ENCODE data around the gene BCL2L1. TPM values are rescaled to one million over a fixed set of nuclear protein-coding genes. Genes with fewer than 3 reads are reported as not detected.

BCL2L1 gene
- total RNA-seq, 6 donors from 2014 or later, result 131 to 245 (median 182) TPM

DNA sequence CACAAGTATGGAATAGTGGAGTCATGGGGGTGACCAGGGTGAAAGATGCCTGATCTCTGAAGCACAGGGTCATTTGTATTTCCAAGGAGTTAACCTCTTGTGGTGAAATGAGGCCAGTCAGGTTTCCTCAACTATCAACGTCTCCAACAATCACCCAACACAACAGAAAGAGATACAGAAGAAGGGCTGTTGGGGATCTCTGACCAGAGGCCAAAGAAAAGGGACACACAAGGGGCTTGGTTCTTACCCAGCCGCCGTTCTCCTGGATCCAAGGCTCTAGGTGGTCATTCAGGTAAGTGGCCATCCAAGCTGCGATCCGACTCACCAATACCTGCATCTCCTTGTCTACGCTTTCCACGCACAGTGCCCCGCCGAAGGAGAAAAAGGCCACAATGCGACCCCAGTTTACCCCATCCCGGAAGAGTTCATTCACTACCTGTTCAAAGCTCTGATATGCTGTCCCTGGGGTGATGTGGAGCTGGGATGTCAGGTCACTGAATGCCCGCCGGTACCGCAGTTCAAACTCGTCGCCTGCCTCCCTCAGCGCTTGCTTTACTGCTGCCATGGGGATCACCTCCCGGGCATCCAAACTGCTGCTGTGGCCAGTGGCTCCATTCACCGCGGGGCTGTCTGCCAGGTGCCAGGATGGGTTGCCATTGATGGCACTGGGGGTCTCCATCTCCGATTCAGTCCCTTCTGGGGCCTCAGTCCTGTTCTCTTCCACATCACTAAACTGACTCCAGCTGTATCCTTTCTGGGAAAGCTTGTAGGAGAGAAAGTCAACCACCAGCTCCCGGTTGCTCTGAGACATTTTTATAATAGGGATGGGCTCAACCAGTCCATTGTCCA, 1.0 kb downstream of the BCL2L1 start:
- Histone ChIP-seq H3K36me3 (peaks cover 0 to 36% (median 6%) of the 10 kb centered on the region in 4 donors), H3K27me3 (no peaks in the 10 kb centered on the region), H3K4me3 (peak overlapping the region; percentile 63 to 85 (median 72)), H3K4me1 (peaks cover 31 to 40% (median 36%) of the 10 kb centered on the region in 4 donors), H3K27ac (peak overlapping the region; percentile 99), H3K9me3 (no peaks in the 10 kb centered on the region)
- DNase-seq, result no peak
- ATAC-seq (ENCODE audit: low FRiP score in 2 of 2), result no peak
- TF ChIP-seq POLR2A (IDR thresholded peaks at IDR 0.05) (no peak), EP300 (IDR thresholded peaks at IDR 0.05) (no peak), POLR2AphosphoS5 (IDR thresholded peaks at IDR 0.05) (no peak)
- TF ChIP-seq, protein P1, sequence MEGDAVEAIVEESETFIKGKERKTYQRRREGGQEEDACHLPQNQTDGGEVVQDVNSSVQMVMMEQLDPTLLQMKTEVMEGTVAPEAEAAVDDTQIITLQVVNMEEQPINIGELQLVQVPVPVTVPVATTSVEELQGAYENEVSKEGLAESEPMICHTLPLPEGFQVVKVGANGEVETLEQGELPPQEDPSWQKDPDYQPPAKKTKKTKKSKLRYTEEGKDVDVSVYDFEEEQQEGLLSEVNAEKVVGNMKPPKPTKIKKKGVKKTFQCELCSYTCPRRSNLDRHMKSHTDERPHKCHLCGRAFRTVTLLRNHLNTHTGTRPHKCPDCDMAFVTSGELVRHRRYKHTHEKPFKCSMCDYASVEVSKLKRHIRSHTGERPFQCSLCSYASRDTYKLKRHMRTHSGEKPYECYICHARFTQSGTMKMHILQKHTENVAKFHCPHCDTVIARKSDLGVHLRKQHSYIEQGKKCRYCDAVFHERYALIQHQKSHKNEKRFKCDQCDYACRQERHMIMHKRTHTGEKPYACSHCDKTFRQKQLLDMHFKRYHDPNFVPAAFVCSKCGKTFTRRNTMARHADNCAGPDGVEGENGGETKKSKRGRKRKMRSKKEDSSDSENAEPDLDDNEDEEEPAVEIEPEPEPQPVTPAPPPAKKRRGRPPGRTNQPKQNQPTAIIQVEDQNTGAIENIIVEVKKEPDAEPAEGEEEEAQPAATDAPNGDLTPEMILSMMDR (IDR thresholded peaks at IDR 0.05), result no peak
- whole genome bisulfite sequencing, 2 donors, result 33 to 60% methylated on average over 7 to 22 of the region's 22 CpGs

DNA sequence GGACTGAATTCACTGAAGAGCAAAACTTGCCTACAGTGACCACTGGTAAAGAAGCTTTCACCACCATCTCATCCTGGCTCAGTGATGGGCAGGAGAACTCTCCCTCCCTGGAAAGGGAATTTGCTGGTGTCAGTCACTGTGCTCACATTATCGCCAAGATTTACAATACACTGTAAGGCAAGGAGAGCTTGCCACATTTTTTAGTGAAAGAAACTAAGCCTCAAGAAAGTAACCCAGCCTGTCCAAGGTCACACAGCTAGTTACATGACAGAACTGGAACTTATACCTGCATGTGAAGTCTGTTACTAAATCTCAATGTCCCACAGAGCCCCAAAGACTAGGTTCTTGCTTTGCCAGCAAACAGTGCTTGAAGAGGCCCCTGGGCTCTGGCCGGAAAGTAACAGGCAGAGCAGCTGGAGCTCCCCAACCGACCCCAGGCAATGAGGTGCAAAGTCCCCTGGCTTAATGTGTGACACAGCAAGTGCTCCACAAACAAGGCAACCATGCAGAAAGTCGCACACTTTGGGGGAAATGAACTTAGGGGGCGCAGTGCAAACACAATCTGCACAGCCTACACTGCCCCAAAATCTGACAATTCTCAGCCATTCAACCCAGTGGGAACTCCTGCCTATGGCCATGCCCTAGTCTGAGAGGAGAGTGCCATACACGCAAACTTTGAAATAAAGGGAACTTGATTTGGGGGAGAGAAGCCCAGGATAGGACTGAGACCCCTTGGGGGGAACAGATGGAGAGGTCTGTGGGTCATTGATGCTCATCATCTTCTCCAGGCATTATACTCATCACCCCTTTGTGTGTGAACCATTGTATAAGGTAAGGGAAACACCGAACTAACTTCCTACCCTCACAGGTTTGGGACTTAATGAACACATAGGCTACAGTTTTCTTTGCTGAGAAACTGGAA, 1.9 kb downstream of the BCL2L1 start:
- WGBS, 2 donors, result 9 to 16% methylated on average over 4 to 7 of the region's 7 CpGs
- no peak for DNase-seq
- peaks cover 38 to 49% (median 45%) of the 10 kb centered on the region in 4 donors for H3K4me1 ChIP-seq
- no peaks in the 10 kb centered on the region for H3K9me3 ChIP-seq
- TF ChIP-seq, protein P1 (IDR thresholded peaks at IDR 0.05), result no peak
- peak in 1 of 4 donors; percentile 10 for TF ChIP-seq POLR2A (IDR thresholded peaks at IDR 0.05)
- no peak for TF ChIP-seq EP300 (IDR thresholded peaks at IDR 0.05)
- peak in 1 of 2 donors; percentile 4 for TF ChIP-seq POLR2AphosphoS5 (IDR thresholded peaks at IDR 0.05)
- ATAC-seq (ENCODE audit: low FRiP score in 2 of 2), result no peak
- peak overlapping the region; percentile 99 for H3K27ac ChIP-seq
- H3K4me3 ChIP-seq, result peak overlapping the region; percentile 63 to 85 (median 72)
- peaks cover 0 to 44% (median 6%) of the 10 kb centered on the region in 4 donors for H3K36me3 ChIP-seq
- no peaks in the 10 kb centered on the region for H3K27me3 ChIP-seq

DNA sequence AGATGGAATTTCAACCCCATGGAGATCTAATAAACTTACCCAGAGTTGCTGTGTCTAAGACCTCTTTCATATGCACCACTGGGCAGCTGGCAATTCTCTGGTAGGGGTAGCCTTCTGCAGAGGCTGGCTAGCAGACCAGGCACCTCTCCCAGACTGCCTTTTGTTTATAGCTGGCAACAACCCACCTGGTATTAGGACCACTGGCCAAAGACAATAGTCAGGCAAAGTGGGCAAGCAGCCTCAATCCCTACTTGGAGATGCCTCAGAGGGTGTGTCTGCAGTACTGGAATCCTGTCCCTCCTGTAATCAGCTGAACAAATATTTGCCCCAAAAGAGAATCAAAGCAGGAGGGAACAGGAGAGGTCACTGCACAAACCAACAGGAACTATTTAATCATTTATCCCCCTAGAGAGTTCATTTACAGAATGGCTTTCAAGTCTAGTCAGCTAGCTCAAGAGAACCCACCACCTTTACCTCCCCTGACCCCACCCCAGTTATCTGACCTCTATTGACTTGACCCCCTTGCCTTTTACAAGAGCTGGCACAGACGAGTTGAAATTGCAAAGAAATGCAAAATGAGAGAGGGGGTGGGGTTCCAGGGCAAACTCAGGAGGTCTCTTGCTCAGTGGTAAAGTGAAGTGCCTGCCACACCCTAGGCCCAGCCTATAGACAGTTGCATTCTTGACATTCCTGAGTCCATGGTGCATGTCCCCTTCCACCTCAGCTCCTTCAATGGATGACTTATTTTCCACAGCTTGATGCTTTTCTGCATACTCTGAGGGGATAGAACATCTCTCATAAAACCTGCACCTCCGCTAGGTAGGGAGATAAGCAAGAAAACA, 2.8 kb downstream of the BCL2L1 start:
- H3K9me3 ChIP-seq, result no peaks in the 10 kb centered on the region
- peak in 1 of 4 donors; percentile 39 for TF ChIP-seq EP300 (IDR thresholded peaks at IDR 0.05)
- TF ChIP-seq, protein P1 (IDR thresholded peaks at IDR 0.05), result no peak
- peak in 2 of 4 donors; percentile 2 to 45 for TF ChIP-seq POLR2A (IDR thresholded peaks at IDR 0.05)
- peak in 1 of 2 donors; percentile 48 for TF ChIP-seq POLR2AphosphoS5 (IDR thresholded peaks at IDR 0.05)
- H3K36me3 ChIP-seq, result peaks cover 0 to 52% (median 6%) of the 10 kb centered on the region in 4 donors
- DNase-seq, result no peak
- H3K4me3 ChIP-seq, result peak overlapping the region; percentile 63 to 85 (median 72)
- no peaks in the 10 kb centered on the region for H3K27me3 ChIP-seq
- WGBS, 2 donors, result 42 to 45% methylated on average over 2 of the region's 2 CpGs
- peak overlapping the region; percentile 99 for H3K27ac ChIP-seq
- H3K4me1 ChIP-seq, result peaks cover 47 to 58% (median 53%) of the 10 kb centered on the region in 4 donors
- no peak for ATAC-seq (ENCODE audit: low FRiP score in 2 of 2)

DNA sequence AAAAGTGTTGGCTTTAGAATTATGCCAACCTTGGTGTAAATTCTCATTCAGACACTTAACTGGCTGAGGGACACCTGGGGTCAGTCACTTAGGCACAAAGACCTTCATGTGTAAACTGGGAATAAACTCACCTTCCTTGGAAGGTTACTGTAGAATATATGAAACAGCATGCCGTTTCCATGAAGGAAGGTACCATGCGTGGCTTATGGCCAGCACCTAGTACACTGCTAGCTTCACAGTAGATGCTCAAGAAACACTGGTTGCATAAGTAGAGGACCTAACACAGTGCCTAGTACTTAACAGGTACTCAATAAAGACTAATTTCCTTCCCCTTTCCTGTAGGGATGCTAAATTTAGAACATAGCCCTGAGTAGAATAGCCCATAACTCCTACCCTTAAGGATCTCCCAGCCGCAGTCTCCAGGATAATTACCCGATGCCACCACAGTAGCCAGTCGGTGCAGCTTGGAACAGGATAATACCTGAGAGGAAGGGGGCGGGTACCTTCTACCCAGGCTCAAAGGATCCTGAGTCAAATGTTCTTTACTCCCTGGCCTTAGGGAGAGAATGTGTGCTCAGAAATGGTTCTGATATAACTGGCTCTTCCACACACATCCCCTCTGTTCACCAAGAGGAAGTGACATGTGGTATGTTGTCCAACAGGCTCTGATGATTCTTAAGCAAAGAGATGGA, 3.6 kb downstream of the BCL2L1 start:
- Histone ChIP-seq H3K27me3 (no peaks in the 10 kb centered on the region), H3K36me3 (peaks cover 0 to 60% (median 8%) of the 10 kb centered on the region in 4 donors), H3K4me3 (peak overlapping the region; percentile 63 to 85 (median 72)), H3K9me3 (no peaks in the 10 kb centered on the region), H3K27ac (peak overlapping the region; percentile 99), H3K4me1 (peaks cover 54 to 64% (median 61%) of the 10 kb centered on the region in 4 donors)
- TF ChIP-seq, protein P1 (IDR thresholded peaks at IDR 0.05), result peak in 1 of 6 experiments; percentile 14
- peak in 3 of 4 donors; percentile 23 to 43 (median 42) for TF ChIP-seq POLR2A (IDR thresholded peaks at IDR 0.05)
- TF ChIP-seq POLR2AphosphoS5 (IDR thresholded peaks at IDR 0.05), result peak; percentile 20 to 27
- no peak for TF ChIP-seq EP300 (IDR thresholded peaks at IDR 0.05)
- DNase-seq, result peak in 1 of 2 donors; percentile 52
- peak in 1 of 2 donors; percentile 37 for ATAC-seq (ENCODE audit: low FRiP score in 2 of 2)
- 26 to 29% methylated on average over 6 of the region's 6 CpGs for WGBS, 2 donors

Data from upper lobe of left lung (tissue), 6 donors.